ENCODE measurements around the gene FAM120A. TPM values are rescaled to one million over a fixed set of nuclear protein-coding genes. Genes with fewer than 3 reads are reported as not detected.

FAM120A gene
- total RNA-seq (2022; extraction: Qiagen RNA extraction; ENCODE audit: low read depth) = 74.5 to 87.4 TPM (median 82.3 TPM) in 5 replicates

GRCh38 chr9:93450945-93451815 is at the start of gene FAM120A:
Gene FAM120A (plus strand): TSS chr9:93451685. CDS start chr9:93451916, 231 bp downstream.

GRCh38 chr9:93453047-93453914 is 1.8 kb downstream of the FAM120A start, which contains the start of gene FAM120AOS:
Gene FAM120AOS (minus strand): TSS chr9:93453581. CDS start chr9:93452709, 872 bp downstream.

GRCh38 chr9:93576258-93577077 is 125.0 kb downstream of the FAM120A start, which contains the start of gene PHF2:
Gene PHF2 (plus strand): TSS chr9:93576584. CDS start chr9:93576774, 190 bp downstream.

Other genes with a start within 250 kb of the FAM120A start
- 47.2 to 52.3 TPM (median 49.2 TPM) in 5 replicates for gene FAM120AOS, start 1.9 kb downstream of the FAM120A start, total RNA-seq (2022; extraction: Qiagen RNA extraction; ENCODE audit: low read depth)
- gene PHF2, start 124.9 kb downstream of the FAM120A start, total RNA-seq (2022; extraction: Qiagen RNA extraction; ENCODE audit: low read depth) = 15.0 to 17.3 TPM (median 16.4 TPM) in 5 replicates

Data from A549 treated with CpdA at 1 μM for 4 hours (cell line).